Measurements from ENCODE around the gene PI3. TPM values are rescaled to one million over a fixed set of nuclear protein-coding genes. Genes with fewer than 3 reads are reported as not detected.

PI3 gene
- total RNA-seq, 4 donors from 2014 or later = not detected

DNA sequence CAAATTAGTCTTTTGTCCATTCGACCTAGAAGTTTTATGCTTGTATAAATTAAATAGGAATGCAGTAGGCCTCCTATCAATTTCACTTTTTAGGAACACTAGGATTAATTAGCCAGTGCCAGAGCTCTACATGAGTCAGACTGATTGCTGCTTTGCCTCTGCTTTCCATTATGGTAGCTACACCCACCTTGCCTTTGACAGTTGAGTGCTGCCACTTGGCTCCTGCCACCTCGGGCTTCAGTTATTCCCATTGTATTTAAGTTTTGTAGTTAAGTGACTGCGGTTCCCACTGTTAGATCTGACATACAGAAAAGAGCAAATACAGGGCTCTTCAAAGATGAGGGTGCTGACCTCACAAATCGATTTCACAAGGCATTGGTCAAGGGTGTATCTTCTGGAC lies 33.9 kb upstream of the PI3 start:
- H3K27ac ChIP-seq = no peak overlapping the region
- TF ChIP-seq, protein P1, sequence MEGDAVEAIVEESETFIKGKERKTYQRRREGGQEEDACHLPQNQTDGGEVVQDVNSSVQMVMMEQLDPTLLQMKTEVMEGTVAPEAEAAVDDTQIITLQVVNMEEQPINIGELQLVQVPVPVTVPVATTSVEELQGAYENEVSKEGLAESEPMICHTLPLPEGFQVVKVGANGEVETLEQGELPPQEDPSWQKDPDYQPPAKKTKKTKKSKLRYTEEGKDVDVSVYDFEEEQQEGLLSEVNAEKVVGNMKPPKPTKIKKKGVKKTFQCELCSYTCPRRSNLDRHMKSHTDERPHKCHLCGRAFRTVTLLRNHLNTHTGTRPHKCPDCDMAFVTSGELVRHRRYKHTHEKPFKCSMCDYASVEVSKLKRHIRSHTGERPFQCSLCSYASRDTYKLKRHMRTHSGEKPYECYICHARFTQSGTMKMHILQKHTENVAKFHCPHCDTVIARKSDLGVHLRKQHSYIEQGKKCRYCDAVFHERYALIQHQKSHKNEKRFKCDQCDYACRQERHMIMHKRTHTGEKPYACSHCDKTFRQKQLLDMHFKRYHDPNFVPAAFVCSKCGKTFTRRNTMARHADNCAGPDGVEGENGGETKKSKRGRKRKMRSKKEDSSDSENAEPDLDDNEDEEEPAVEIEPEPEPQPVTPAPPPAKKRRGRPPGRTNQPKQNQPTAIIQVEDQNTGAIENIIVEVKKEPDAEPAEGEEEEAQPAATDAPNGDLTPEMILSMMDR (IDR thresholded peaks at IDR 0.05) = no peak
- no peak for TF ChIP-seq POLR2A (IDR thresholded peaks at IDR 0.05)
- WGBS, 2 donors = 70 to 75% methylated on average over 4 of the region's 4 CpGs
- intact Hi-C loops (cut with DNase I) = no loop called here
- H3K4me3 ChIP-seq (replicated peaks in 1 of 3) = no peak overlapping the region
- no peaks in the 10 kb centered on the region for H3K4me1 ChIP-seq
- no peaks in the 10 kb centered on the region for H3K27me3 ChIP-seq
- no peaks in the 10 kb centered on the region for H3K9me3 ChIP-seq
- no peak for DNase-seq
- no peaks in the 10 kb centered on the region for H3K36me3 ChIP-seq

DNA sequence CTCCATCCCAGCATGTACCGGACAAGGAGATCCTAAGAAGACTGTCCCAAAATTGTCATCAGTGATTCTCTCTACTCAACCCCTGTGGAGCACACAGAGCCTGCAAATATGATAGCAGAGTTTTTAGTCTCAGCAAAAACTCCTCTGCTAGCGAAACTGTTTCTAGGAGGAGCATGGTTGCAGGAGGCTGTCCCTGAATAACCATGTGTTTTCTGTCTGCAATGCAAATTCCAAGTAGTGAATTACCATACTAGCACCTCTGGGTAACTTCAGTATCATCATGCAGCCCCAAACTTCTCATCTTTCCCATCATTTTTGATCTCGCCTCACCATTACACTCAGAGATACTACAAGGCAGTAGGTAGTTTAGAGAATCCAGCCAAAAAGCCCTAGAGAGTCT lies 25.6 kb upstream of the PI3 start:
- Histone ChIP-seq H3K9me3 (no peaks in the 10 kb centered on the region), H3K27ac (no peak overlapping the region), H3K36me3 (no peaks in the 10 kb centered on the region), H3K4me3 (replicated peaks in 1 of 3) (no peak overlapping the region), H3K27me3 (no peaks in the 10 kb centered on the region), H3K4me1 (peaks cover 0 to 6% of the 10 kb centered on the region in 2 donors)
- DNase-seq = no peak
- TF ChIP-seq, protein P1 (IDR thresholded peaks at IDR 0.05) = no peak
- no peak for TF ChIP-seq POLR2A (IDR thresholded peaks at IDR 0.05)
- 93 to 96% methylated on average over 3 of the region's 3 CpGs for WGBS, 2 donors
- intact Hi-C loops (cut with DNase I) = no loop called here

DNA sequence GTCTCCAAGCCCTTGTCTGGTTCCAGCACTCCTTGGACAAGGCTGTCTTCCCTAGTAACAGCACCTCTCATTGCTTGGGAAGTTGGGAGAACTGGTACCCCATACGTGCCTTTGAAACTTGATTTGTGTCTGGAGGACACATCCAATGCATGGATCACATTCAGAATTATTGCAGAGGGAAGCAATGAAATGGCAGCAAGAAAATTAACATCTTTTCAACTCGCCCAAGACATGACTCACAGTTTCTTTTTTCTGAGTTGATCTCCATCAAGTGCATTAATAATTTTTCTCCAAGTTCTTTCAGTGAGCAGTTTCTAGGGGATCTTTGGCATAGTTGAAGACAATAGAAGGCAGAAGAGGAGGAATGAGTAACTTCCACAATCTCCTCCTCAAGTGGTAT lies 22.3 kb upstream of the PI3 start:
- no peak for TF ChIP-seq POLR2A (IDR thresholded peaks at IDR 0.05)
- TF ChIP-seq, protein P1 (IDR thresholded peaks at IDR 0.05) = no peak

DNA sequence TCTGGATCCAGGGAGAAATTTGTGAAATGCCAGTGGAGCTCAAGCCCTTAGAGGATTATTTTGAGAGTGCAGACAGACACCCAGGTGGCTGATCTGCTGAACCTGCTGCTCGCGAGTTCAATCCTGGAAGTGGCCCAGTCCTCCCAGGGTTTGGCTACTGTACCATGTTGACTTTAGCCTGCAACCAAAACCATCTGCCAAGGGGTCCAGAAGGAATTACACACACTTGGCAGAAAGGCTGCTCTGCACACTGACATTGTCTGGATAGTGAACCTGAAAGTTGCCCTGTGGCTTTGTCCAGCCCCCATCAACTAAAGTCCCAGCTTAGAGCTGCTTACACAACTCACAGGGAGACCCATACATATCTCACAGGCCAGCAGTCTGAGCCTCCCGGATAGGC lies 21.6 kb upstream of the PI3 start:
- peaks cover 0 to 6% of the 10 kb centered on the region in 2 donors for H3K4me1 ChIP-seq
- no peak for TF ChIP-seq POLR2A (IDR thresholded peaks at IDR 0.05)
- TF ChIP-seq, protein P1 (IDR thresholded peaks at IDR 0.05) = no peak
- no peak overlapping the region for H3K27ac ChIP-seq
- intact Hi-C loops (cut with DNase I) = no loop called here
- no peaks in the 10 kb centered on the region for H3K36me3 ChIP-seq
- peak in 1 of 2 donors; percentile 25 for DNase-seq
- H3K4me3 ChIP-seq (replicated peaks in 1 of 3) = no peak overlapping the region
- no peaks in the 10 kb centered on the region for H3K9me3 ChIP-seq
- WGBS, 2 donors = 50 to 56% methylated on average over 1 to 3 of the region's 3 CpGs
- no peaks in the 10 kb centered on the region for H3K27me3 ChIP-seq

More for the DNA sequence above, 22.3 kb upstream of the PI3 start:
- DNase-seq = no peak
- Histone ChIP-seq H3K27me3 (no peaks in the 10 kb centered on the region), H3K27ac (no peak overlapping the region), H3K9me3 (no peaks in the 10 kb centered on the region), H3K4me3 (replicated peaks in 1 of 3) (no peak overlapping the region), H3K4me1 (peaks cover 0 to 6% of the 10 kb centered on the region in 2 donors), H3K36me3 (no peaks in the 10 kb centered on the region)
- 71 to 77% methylated on average over 2 of the region's 2 CpGs for WGBS, 2 donors
- intact Hi-C loops (cut with DNase I) = no loop called here

DNA sequence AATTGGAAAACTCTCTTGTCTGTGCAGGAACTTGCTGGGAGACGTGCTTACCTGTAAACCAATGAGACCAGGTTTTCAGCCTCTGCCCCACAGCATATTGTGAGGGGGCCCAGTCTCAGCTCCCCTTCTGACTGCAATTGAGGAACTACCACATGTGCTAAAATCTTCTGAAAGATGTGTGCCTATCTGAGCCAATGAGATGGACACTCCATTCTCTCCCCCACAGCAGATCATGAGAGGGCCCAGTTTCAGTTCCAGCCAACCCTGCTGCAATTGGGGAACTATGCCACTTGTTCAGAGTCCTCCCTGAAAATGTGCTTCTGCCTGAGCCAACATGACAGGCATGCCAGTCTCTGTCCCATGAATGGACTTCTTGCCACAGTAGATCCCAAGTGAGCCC lies 20.9 kb upstream of the PI3 start:
- intact Hi-C loops (cut with DNase I) = no loop called here
- Histone ChIP-seq H3K36me3 (no peaks in the 10 kb centered on the region), H3K9me3 (no peaks in the 10 kb centered on the region), H3K4me3 (replicated peaks in 1 of 3) (no peak overlapping the region), H3K4me1 (peaks cover 0 to 6% of the 10 kb centered on the region in 2 donors), H3K27me3 (no peaks in the 10 kb centered on the region), H3K27ac (no peak overlapping the region)
- WGBS, 2 donors = 71 to 83% methylated on average over 1 of the region's 1 CpG
- TF ChIP-seq, protein P1 (IDR thresholded peaks at IDR 0.05) = no peak
- no peak for TF ChIP-seq POLR2A (IDR thresholded peaks at IDR 0.05)
- no peak for DNase-seq
